ENCODE measurements around the gene KRTAP10-4. TPM values are rescaled to one million over a fixed set of nuclear protein-coding genes. Genes with fewer than 3 reads are reported as not detected.
"Not testable (repeated sequence)": the region's sequence is repeated elsewhere in the genome, so short reads cannot be mapped to it uniquely, and the experiment has no call there.

Gene KRTAP10-4
- total RNA-seq, 1 donor from 2014 or later = not detected

- Mint-ChIP-seq H3K4me3 (ENCODE audit: unreplicated experiment) (no peak overlapping the region), H3K27ac (ENCODE audit: unreplicated experiment) (no peak overlapping the region), H3K4me1 (ENCODE audit: low read depth) (peaks cover 6% of the 10 kb centered on the region), H3K9me3 (ENCODE audit: low read depth) (peaks cover 17% of the 10 kb centered on the region), H3K36me3 (ENCODE audit: low read depth) (no peaks in the 10 kb centered on the region), H3K27me3 (ENCODE audit: low read depth) (peaks cover 65% of the 10 kb centered on the region)
- no peak for DNase-seq (ENCODE audit: low spot score)
- no peak for TF ChIP-seq CTCF (IDR thresholded peaks at IDR 0.05)
Measured at GRCh38 chr21:44590311-44590721, 16.8 kb downstream of the KRTAP10-4 start.

GRCh38 chr21:44590897-44591800, 17.6 kb downstream of the KRTAP10-4 start:
- H3K27ac Mint-ChIP-seq (ENCODE audit: unreplicated experiment); DNase-seq (ENCODE audit: low spot score); H3K4me1 Mint-ChIP-seq (ENCODE audit: low read depth); H3K4me3 Mint-ChIP-seq (ENCODE audit: unreplicated experiment); H3K36me3 Mint-ChIP-seq (ENCODE audit: low read depth): not testable (repeated sequence)
- peaks cover 66% of the 10 kb centered on the region for H3K27me3 Mint-ChIP-seq (ENCODE audit: low read depth)
- peaks cover 13% of the 10 kb centered on the region for H3K9me3 Mint-ChIP-seq (ENCODE audit: low read depth)

GRCh38 chr21:44591801-44592130, 18.2 kb downstream of the KRTAP10-4 start:
- not testable (repeated sequence) for H3K36me3 Mint-ChIP-seq (ENCODE audit: low read depth); H3K4me3 Mint-ChIP-seq (ENCODE audit: unreplicated experiment); H3K9me3 Mint-ChIP-seq (ENCODE audit: low read depth); DNase-seq (ENCODE audit: low spot score); H3K4me1 Mint-ChIP-seq (ENCODE audit: low read depth); H3K27ac Mint-ChIP-seq (ENCODE audit: unreplicated experiment)
- H3K27me3 Mint-ChIP-seq (ENCODE audit: low read depth) = peaks cover 65% of the 10 kb centered on the region

- no peak within 1 kb of the TSS for H3K27ac Mint-ChIP-seq (ENCODE audit: unreplicated experiment)
- no peaks in the 10 kb centered on the region for H3K36me3 Mint-ChIP-seq (ENCODE audit: low read depth)
- H3K27me3 Mint-ChIP-seq (ENCODE audit: low read depth) = peaks cover 63% of the 10 kb centered on the region
- TF ChIP-seq CTCF (IDR thresholded peaks at IDR 0.05) = no peak
- DNase-seq (ENCODE audit: low spot score) = no peak
- H3K4me3 Mint-ChIP-seq (ENCODE audit: unreplicated experiment) = no peak within 1 kb of the TSS
- peaks cover 6% of the 10 kb centered on the region for H3K4me1 Mint-ChIP-seq (ENCODE audit: low read depth)
- H3K9me3 Mint-ChIP-seq (ENCODE audit: low read depth) = peaks cover 7% of the 10 kb centered on the region
Measured at GRCh38 chr21:44592446-44593311, 19.1 kb downstream of the KRTAP10-4 start, which contains the start of gene KRTAP10-6. Gene KRTAP10-6 (minus strand): TSS chr21:44592505. CDS start chr21:44592484, 21 bp downstream.

GRCh38 chr21:44593598-44594405, 20.3 kb downstream of the KRTAP10-4 start:
- Mint-ChIP-seq H3K4me3 (ENCODE audit: unreplicated experiment) (no peak overlapping the region), H3K36me3 (ENCODE audit: low read depth) (peaks cover 2% of the 10 kb centered on the region), H3K27ac (ENCODE audit: unreplicated experiment) (no peak overlapping the region), H3K4me1 (ENCODE audit: low read depth) (peaks cover 6% of the 10 kb centered on the region), H3K27me3 (ENCODE audit: low read depth) (peaks cover 64% of the 10 kb centered on the region), H3K9me3 (ENCODE audit: low read depth) (peaks cover 10% of the 10 kb centered on the region)
- TF ChIP-seq CTCF (IDR thresholded peaks at IDR 0.05) = no peak
- DNase-seq (ENCODE audit: low spot score) = no peak

Measured in chondrocyte (in vitro differentiated cells).